OCI-LY3 (cell line): ENCODE measurements around the gene KRTAP10-8.

ENCODE experiments used
- EZH2phosphoT487 ChIP-seq: fragments of 200-600 bp; shearing (Covaris generic); IDR thresholded peaks from 2 replicates; pipeline ENCODE4 v1.6.1; 2018; ENCODE audit warnings: antibody characterized with exemption, mixed run types, low read depth
- TF ChIP-seq, protein P1 (sequence below): fragments of 200-600, 300-600 bp; sonication (generic); IDR thresholded peaks from 2 replicates; pipeline ENCODE4 v1.5.1; 2014; ENCODE audit warnings: antibody characterized with exemption, low read length, low read depth

DNA sequence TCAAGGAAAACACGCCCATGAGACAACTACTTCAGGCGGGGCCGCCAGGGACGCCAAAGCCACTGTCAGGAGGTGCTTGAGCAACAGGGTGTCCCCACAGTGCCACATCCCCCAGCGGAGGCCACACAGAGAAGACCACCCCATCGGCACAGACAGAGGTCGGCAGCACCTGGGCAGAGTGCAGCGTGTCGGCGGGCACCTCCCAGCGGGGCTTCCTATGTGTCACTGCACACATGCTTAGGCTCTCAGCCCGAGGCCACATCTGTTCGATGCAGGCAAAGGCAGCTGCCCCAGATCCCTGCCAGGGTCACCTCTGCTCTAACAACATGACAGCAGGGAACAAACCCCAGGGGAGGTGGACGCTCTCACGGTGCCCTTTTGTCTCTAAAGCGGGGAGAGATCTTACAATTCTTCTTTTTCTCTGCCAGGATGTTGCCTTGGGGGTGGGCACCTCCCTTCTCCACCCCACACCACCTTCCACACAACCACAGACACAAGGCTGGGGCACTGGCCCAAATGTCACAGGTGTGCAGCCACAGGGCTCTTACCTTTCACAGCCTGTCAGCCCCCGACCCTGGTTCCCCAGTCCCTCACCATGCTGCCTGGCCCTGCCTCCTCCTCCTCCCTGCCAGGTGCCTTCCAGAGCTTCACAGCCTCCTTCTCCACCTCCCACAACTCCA lies 4.2 kb downstream of the KRTAP10-8 start:
- TF ChIP-seq, protein P1, sequence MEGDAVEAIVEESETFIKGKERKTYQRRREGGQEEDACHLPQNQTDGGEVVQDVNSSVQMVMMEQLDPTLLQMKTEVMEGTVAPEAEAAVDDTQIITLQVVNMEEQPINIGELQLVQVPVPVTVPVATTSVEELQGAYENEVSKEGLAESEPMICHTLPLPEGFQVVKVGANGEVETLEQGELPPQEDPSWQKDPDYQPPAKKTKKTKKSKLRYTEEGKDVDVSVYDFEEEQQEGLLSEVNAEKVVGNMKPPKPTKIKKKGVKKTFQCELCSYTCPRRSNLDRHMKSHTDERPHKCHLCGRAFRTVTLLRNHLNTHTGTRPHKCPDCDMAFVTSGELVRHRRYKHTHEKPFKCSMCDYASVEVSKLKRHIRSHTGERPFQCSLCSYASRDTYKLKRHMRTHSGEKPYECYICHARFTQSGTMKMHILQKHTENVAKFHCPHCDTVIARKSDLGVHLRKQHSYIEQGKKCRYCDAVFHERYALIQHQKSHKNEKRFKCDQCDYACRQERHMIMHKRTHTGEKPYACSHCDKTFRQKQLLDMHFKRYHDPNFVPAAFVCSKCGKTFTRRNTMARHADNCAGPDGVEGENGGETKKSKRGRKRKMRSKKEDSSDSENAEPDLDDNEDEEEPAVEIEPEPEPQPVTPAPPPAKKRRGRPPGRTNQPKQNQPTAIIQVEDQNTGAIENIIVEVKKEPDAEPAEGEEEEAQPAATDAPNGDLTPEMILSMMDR = no peak
- no peak for TF ChIP-seq EZH2phosphoT487
